GM12878 (cell line): ENCODE results near the gene GARIN5A. TPM values are rescaled to one million over a fixed set of nuclear protein-coding genes. Genes with fewer than 3 reads are reported as not detected.

Source experiments
- ASH2L ChIP-seq: fragments of 300-600, 200-600 bp; sonication (generic); IDR thresholded peaks from 2 replicates; pipeline ENCODE4 v1.6.1; 2017; ENCODE audit warnings: low read depth, mild to moderate bottlenecking, borderline replicate concordance
- CBFB ChIP-seq: IDR thresholded peaks from 2 replicates; pipeline ENCODE4 v1.6.1; 2016; ENCODE audit warnings: antibody characterized with exemption, low read depth
- CEBPZ ChIP-seq: fragments of 150-350 bp; IDR thresholded peaks from 2 replicates; pipeline ENCODE4 v1.6.1; 2016; ENCODE audit warnings: low read depth, low read length
- CTCF ChIP-seq, 3 experiments: IDR thresholded peaks in 2 of 3; conservative IDR thresholded peaks in 1 of 3; 2 replicates each; pipeline ENCODE4 v1.5.1; 2011; ENCODE audit warnings: low read depth in 3 of 3, low read length in 3 of 3, mild to moderate bottlenecking in 3 of 3, control low read depth in 2 of 3, moderate library complexity in 2 of 3, inconsistent platforms in 1 of 3, mixed read lengths in 1 of 3; ENCODE audit not compliant: control insufficient read depth in 2 of 3, insufficient read depth in 1 of 3; ENCODE audit errors: extremely low read depth in 1 of 3
- IKZF1 ChIP-seq: fragments of 450-650 bp; conservative IDR thresholded peaks from 2 replicates; pipeline ENCODE4 v1.6.1; 2017; ENCODE audit warnings: antibody characterized with exemption, mild to moderate bottlenecking
- IRF5 ChIP-seq: fragments of 450-650 bp; IDR thresholded peaks from 2 replicates; pipeline ENCODE4 v1.6.1; 2017; ENCODE audit warnings: borderline replicate concordance
- MYB ChIP-seq: fragments of 150-350 bp; IDR thresholded peaks from 2 replicates; pipeline ENCODE4 v1.6.1; 2014; ENCODE audit warnings: mild to moderate bottlenecking, low read depth, low read length, borderline replicate concordance
- NKRF ChIP-seq: fragments of 450-650 bp; conservative IDR thresholded peaks from 2 replicates; pipeline ENCODE4 v1.6.1; 2017; ENCODE audit warnings: mild to moderate bottlenecking, moderate library complexity
- NRF1 ChIP-seq: conservative IDR thresholded peaks from 2 replicates; pipeline ENCODE4 v1.6.1; 2011; ENCODE audit warnings: mild to moderate bottlenecking, low read depth, low read length, improper control_type of control experiment
- POU2F2 ChIP-seq: IDR thresholded peaks from 3 replicates; pipeline ENCODE4 v1.6.1; 2011; ENCODE audit warnings: low read depth, mild to moderate bottlenecking, low read length, borderline replicate concordance
- RELA ChIP-seq: fragments of 450-650 bp; IDR thresholded peaks from 2 replicates; pipeline ENCODE4 v1.8.0; 2014; ENCODE audit warnings: borderline replicate concordance; ENCODE audit not compliant: partially characterized antibody
- RFX5 ChIP-seq: IDR thresholded peaks from 2 replicates; pipeline ENCODE4 v1.6.1; 2011; ENCODE audit warnings: low read depth, low read length, improper control_type of control experiment
- STAT1 ChIP-seq: fragments of 450-650 bp; conservative IDR thresholded peaks from 2 replicates; pipeline ENCODE4 v1.6.1; 2014; ENCODE audit warnings: antibody characterized with exemption, mild to moderate bottlenecking
- TCF3 ChIP-seq: IDR thresholded peaks from 2 replicates; pipeline ENCODE4 v1.6.1; 2012; ENCODE audit warnings: low read depth, mild to moderate bottlenecking, low read length, borderline replicate concordance; ENCODE audit not compliant: insufficient read depth
- YY1 ChIP-seq: IDR thresholded peaks from 2 replicates; pipeline ENCODE4 v1.6.1; 2011; ENCODE audit warnings: low read depth, mild to moderate bottlenecking, low read length
- ZBED1 ChIP-seq: IDR thresholded peaks from 2 replicates; pipeline ENCODE4 v1.6.1; 2016; ENCODE audit warnings: borderline replicate concordance
- ZBTB33 ChIP-seq: fragments of 450-650 bp; IDR thresholded peaks from 2 replicates; pipeline ENCODE4 v1.6.1; 2017; ENCODE audit warnings: mild to moderate bottlenecking
- polyA plus RNA-seq, 11 experiments: library from polyadenylated mRNA; depleted of rRNA in 4 of 11; unstranded in 6 of 11; stranded (reverse) in 5 of 11; fragments of >200 nt; fragmentation: Nextera tagmentation in 4 of 11; fragmentation: Illumina TruSeq in 1 of 11; extraction: Ambion mirVana in 4 of 11; extraction: Trizol in 1 of 11; gene quantifications; 1 replicate in 1 of 11; 2 replicates in 10 of 11; pipeline versions ENCODE4 v1.2.1 to v1.2.3, GENCODE V29; 2011 to 2016; ENCODE audit warnings: inconsistent platforms in 2 of 11, missing spikeins in 2 of 11, low read depth in 1 of 11
- total RNA-seq, 4 experiments: library from RNA; depleted of rRNA in 3 of 4; stranded (reverse); fragments of >200 nt in 3 of 4; fragmentation: Illumina TruSeq in 1 of 4; extraction: Trizol in 1 of 4; gene quantifications; 2 replicates each; pipeline versions ENCODE4 v1.2.1 to v1.2.3, GENCODE V29; 2013 to 2021

The GARIN5A gene
- total and polyA plus RNA-seq, 10 of the 15 experiments (the other 5 are each of a cell fraction or from before 2014, with no cell fraction given) = 0.18 to 1.2 (median 0.24) TPM; not detected in 6

GRCh38 chr19:50511069-50511822, 34.6 kb upstream of the GARIN5A start, which contains the start of gene JOSD2 (continued):
- TF ChIP-seq ZBTB33 = no peak
- no peak for TF ChIP-seq CEBPZ
- TF ChIP-seq POU2F2 = peak; percentile 28; the same call in 1 of the 3 replicates
- TF ChIP-seq NKRF = no peak; the same call in 1 of the 2 replicates
- 0 out of 2 replicates have a peak, but pooled peaks have one; percentile 43 for TF ChIP-seq ZBED1
- peak; percentile 91 for TF ChIP-seq STAT1
- TF ChIP-seq TCF3 = no peak
- no peak for TF ChIP-seq ASH2L
- TF ChIP-seq IRF5 = peak; percentile 72
- TF ChIP-seq RELA = no peak
- TF ChIP-seq NRF1 = 0 out of 2 replicates have a peak, but pooled peaks have one; percentile 18
- no peak for TF ChIP-seq RFX5
- peak; percentile 94 for TF ChIP-seq CBFB
- peak; percentile 50 for TF ChIP-seq YY1
- TF ChIP-seq MYB = no peak
- TF ChIP-seq CTCF (IDR thresholded peaks at IDR 0.05 in 2 of 3, conservative IDR thresholded peaks at IDR 0.05 in 1 of 3; ENCODE audit: control insufficient read depth in 2 of 3, extremely low read depth in 1 of 3, insufficient read depth in 1 of 3, low read depth in 3 of 3, low read length in 3 of 3) = no peak
- peak; percentile 100 for TF ChIP-seq IKZF1
